GM23248 (cell line): ENCODE data around the gene HSD17B8. TPM values are rescaled to one million over a fixed set of nuclear protein-coding genes. Genes with fewer than 3 reads are reported as not detected.
A peak's percentile ranks its signal among the peaks of the same experiment; 100 is the strongest.

Experiments
- DNase-seq: peaks from one replicate; pipeline ENCODE4 v3.0.0-alpha.2; 2015
- H2AFZ ChIP-seq: fragments of 200-600 bp; sonication (generic); 2 replicates; pipeline ENCODE4 v1.6.1; 2016; ENCODE audit warnings: antibody characterized with exemption
- H3F3A ChIP-seq: fragments of 200-600 bp; sonication (generic); 2 replicates; pipeline ENCODE4 v1.6.1; 2016; ENCODE audit warnings: mild to moderate bottlenecking, antibody characterized with exemption, mixed run types; ENCODE audit not compliant: insufficient read depth
- H3K27ac ChIP-seq: fragments of 200-600 bp; sonication (generic); 2 replicates; pipeline ENCODE4 v1.5.1; 2016; ENCODE audit warnings: mild to moderate bottlenecking
- H3K27me3 ChIP-seq: fragments of 200-600 bp; sonication (generic); replicated peaks from 2 replicates; pipeline ENCODE4 v1.6.1; 2016; ENCODE audit warnings: mild to moderate bottlenecking; ENCODE audit not compliant: insufficient read depth
- H3K36me3 ChIP-seq: fragments of 200-600 bp; sonication (generic); 2 replicates; pipeline ENCODE4 v1.6.1; 2016; ENCODE audit warnings: low read depth, mild to moderate bottlenecking
- H3K4me1 ChIP-seq: fragments of 200-600 bp; sonication (generic); 2 replicates; pipeline ENCODE4 v1.6.1; 2016; ENCODE audit warnings: mild to moderate bottlenecking; ENCODE audit not compliant: insufficient read depth
- H3K4me2 ChIP-seq: fragments of 200-600 bp; sonication (generic); one replicate; pipeline ENCODE4 v1.6.1; 2016; ENCODE audit warnings: mild to moderate bottlenecking; ENCODE audit not compliant: unreplicated experiment
- H3K4me3 ChIP-seq: fragments of 200-600 bp; sonication (generic); 2 replicates; pipeline ENCODE4 v1.5.1; 2016; ENCODE audit warnings: mild to moderate bottlenecking
- H3K79me2 ChIP-seq: fragments of 200-600 bp; sonication (generic); 2 replicates; pipeline ENCODE4 v1.6.1; 2016; ENCODE audit warnings: mild to moderate bottlenecking; ENCODE audit not compliant: insufficient read depth
- H3K9ac ChIP-seq: fragments of 200-600 bp; sonication (generic); 2 replicates; pipeline ENCODE4 v1.6.1; 2016; ENCODE audit warnings: mild to moderate bottlenecking
- H3K9me2 ChIP-seq: fragments of 200-600 bp; sonication (generic); 2 replicates; pipeline ENCODE4 v1.6.1; 2016; ENCODE audit warnings: mixed run types, mild to moderate bottlenecking, moderate library complexity; ENCODE audit not compliant: insufficient read depth
- H3K9me3 ChIP-seq: fragments of 200-600 bp; sonication (generic); one replicate; pipeline ENCODE4 v1.6.1; 2017; ENCODE audit warnings: low read depth
- H4K20me1 ChIP-seq: fragments of 200-600 bp; sonication (generic); 2 replicates; pipeline ENCODE4 v1.6.0; 2016; ENCODE audit not compliant: insufficient read depth
- EZH2 ChIP-seq: fragments of 200-600 bp; sonication (generic); IDR thresholded peaks from 2 replicates; pipeline ENCODE4 v1.6.1; 2018; ENCODE audit warnings: antibody characterized with exemption, mild to moderate bottlenecking; ENCODE audit not compliant: insufficient read depth, poor library complexity, severe bottlenecking
- EZH2phosphoT487 ChIP-seq: fragments of 200-600 bp; sonication (generic); IDR thresholded peaks from 2 replicates; pipeline ENCODE4 v1.6.1; 2018; ENCODE audit warnings: antibody characterized with exemption, moderate library complexity, mild to moderate bottlenecking, low read depth; ENCODE audit not compliant: insufficient read depth
- WGBS, 2 experiments: methylation state at CpG; one replicate each; pipeline ENCODE4 v1.1.6; 2015 to 2017; ENCODE audit warnings: low lambda C conversion rate in 2 of 2, low coverage in 1 of 2; ENCODE audit errors: missing lambda C conversion rate in 2 of 2; 5-methylcytosine and 5-hydroxymethylcytosine counted together
- in situ Hi-C: fragments of 300-500 bp; cut with MboI; formaldehyde crosslinking; loops from 2 replicates; pipeline ENCODE4 v1.15.0; 2020
- polyA plus RNA-seq: library from polyadenylated mRNA; unstranded; fragments of >200 nt; fragmentation: Nextera tagmentation; extraction: Ambion mirVana; gene quantifications from 2 replicates; pipeline ENCODE4 v1.2.1, GENCODE V29; 2016
- total RNA-seq: library from RNA; depleted of rRNA; stranded (reverse); fragments of >200 nt; shearing (Covaris generic); gene quantifications from 2 replicates; pipeline ENCODE4 v1.2.3, GENCODE V29; 2014

Gene HSD17B8
- total and polyA plus RNA-seq, 2 experiments from 2014 or later: 3.7 to 5.6 TPM

GRCh38 chr6:33192105-33192646 lies 12.3 kb upstream of the HSD17B8 start, which contains the start of gene COL11A2:
Gene COL11A2, minus strand, starts transcription at chr6:33192467. Its CDS starts 227 bp downstream, at chr6:33192240.
- in situ Hi-C loops: no loop called here
- H3F3A ChIP-seq: 0 out of 2 replicates have a peak, but pooled peaks cover 13% of the 10 kb centered on the region
- peaks cover 15% of the 10 kb centered on the region for H3K36me3 ChIP-seq
- no peaks in the 10 kb centered on the region for H3K9me3 ChIP-seq
- H3K4me2 ChIP-seq: peak within 1 kb of the TSS; percentile 89
- peak within 1 kb of the TSS; percentile 66 for H3K4me3 ChIP-seq
- H3K27ac ChIP-seq: no peak within 1 kb of the TSS
- H3K9me2 ChIP-seq: no peaks in the 10 kb centered on the region
- peaks cover 15% of the 10 kb centered on the region for H3K27me3 ChIP-seq
- no peak for DNase-seq
- H3K79me2 ChIP-seq: peaks cover 8% of the 10 kb centered on the region
- H3K4me1 ChIP-seq: no peaks in the 10 kb centered on the region
- H2AFZ ChIP-seq: peak within 1 kb of the TSS; percentile 59
- 17 to 20% methylated on average over 28 to 30 of the region's 35 CpGs for WGBS, 2 experiments
- no peaks in the 10 kb centered on the region; the same call in 1 of the 2 replicates for H4K20me1 ChIP-seq
- H3K9ac ChIP-seq: peak within 1 kb of the TSS; percentile 57
- no peak for TF ChIP-seq EZH2phosphoT487
- no peak for TF ChIP-seq EZH2

GRCh38 chr6:33192671-33193602 lies 11.5 kb upstream of the HSD17B8 start:
- peak overlapping the region; percentile 57 for H3K9ac ChIP-seq
- H4K20me1 ChIP-seq: no peaks in the 10 kb centered on the region; the same call in 1 of the 2 replicates
- WGBS, 2 experiments: 4 to 9% methylated on average over 39 to 44 of the region's 72 CpGs
- no peaks in the 10 kb centered on the region for H3K9me3 ChIP-seq
- peaks cover 15% of the 10 kb centered on the region for H3K27me3 ChIP-seq
- peak; percentile 64 for DNase-seq
- H3K27ac ChIP-seq: no peak overlapping the region
- H3K4me1 ChIP-seq: no peaks in the 10 kb centered on the region
- H3K9me2 ChIP-seq: no peaks in the 10 kb centered on the region
- H3F3A ChIP-seq: 0 out of 2 replicates have a peak, but pooled peaks cover 14% of the 10 kb centered on the region
- TF ChIP-seq EZH2phosphoT487 (0 out of 2 replicates have a peak, but pooled peaks have one; percentile 65), EZH2 (peak; percentile 68)
- peak overlapping the region; percentile 89 for H3K4me2 ChIP-seq
- peak overlapping the region; percentile 59 for H2AFZ ChIP-seq
- H3K79me2 ChIP-seq: peaks cover 14% of the 10 kb centered on the region
- H3K4me3 ChIP-seq: peak overlapping the region; percentile 66
- in situ Hi-C loops: no loop called here
- H3K36me3 ChIP-seq: peaks cover 16% of the 10 kb centered on the region

GRCh38 chr6:33193619-33194018 lies 10.8 kb upstream of the HSD17B8 start:
- no peak overlapping the region for H2AFZ ChIP-seq
- no peak for DNase-seq

GRCh38 chr6:33194431-33194979 lies 9.9 kb upstream of the HSD17B8 start:
- Histone ChIP-seq H3K4me1 (no peaks in the 10 kb centered on the region), H3K9ac (no peak overlapping the region), H3K36me3 (peaks cover 16% of the 10 kb centered on the region), H3K79me2 (peaks cover 29% of the 10 kb centered on the region), H3K4me3 (no peak overlapping the region), H3K27me3 (peaks cover 15% of the 10 kb centered on the region), H3K4me2 (no peak overlapping the region), H3F3A (peaks cover 19% of the 10 kb centered on the region; the same call in 1 of the 2 replicates), H3K9me3 (no peaks in the 10 kb centered on the region), H3K27ac (no peak overlapping the region), H3K9me2 (no peaks in the 10 kb centered on the region), H2AFZ (no peak overlapping the region), H4K20me1 (no peaks in the 10 kb centered on the region; the same call in 1 of the 2 replicates)
- TF ChIP-seq EZH2phosphoT487 (no peak), EZH2 (no peak)
- in situ Hi-C loops: no loop called here
- WGBS, 2 experiments: 76 to 79% methylated on average over 8 of the region's 8 CpGs
- no peak for DNase-seq

More at GRCh38 chr6:33193619-33194018, 10.8 kb upstream of the HSD17B8 start:
- Histone ChIP-seq H3K27me3 (peaks cover 15% of the 10 kb centered on the region), H3K9me2 (no peaks in the 10 kb centered on the region), H3K27ac (no peak overlapping the region), H3K4me2 (peak overlapping the region; percentile 89), H3K9me3 (no peaks in the 10 kb centered on the region), H3K4me3 (no peak overlapping the region), H3K36me3 (peaks cover 16% of the 10 kb centered on the region), H3F3A (peaks cover 19% of the 10 kb centered on the region; the same call in 1 of the 2 replicates), H3K9ac (no peak overlapping the region), H4K20me1 (no peaks in the 10 kb centered on the region; the same call in 1 of the 2 replicates), H3K79me2 (peaks cover 20% of the 10 kb centered on the region), H3K4me1 (no peaks in the 10 kb centered on the region)
- TF ChIP-seq EZH2 (no peak), EZH2phosphoT487 (no peak)
- in situ Hi-C loops: no loop called here
- WGBS, 2 experiments: 77 to 83% methylated on average over 6 of the region's 6 CpGs
